HEK293 (cell line): Measurements from ENCODE around the gene LDLRAD4.
A peak's percentile ranks its signal among the peaks of the same experiment; 100 is the strongest.

Experiments
- CTCF ChIA-PET: fragments of 350-600 bp; formaldehyde crosslinking; extraction: SDS; loops from one replicate; lab custom pipeline; 2021; ENCODE audit warnings: antibody characterized with exemption; lab: Yijun Ruan, JAX
- POLR2A ChIA-PET: fragments of 300-600 bp; formaldehyde crosslinking; extraction: SDS; loops from one replicate; lab custom pipeline; 2020; ENCODE audit warnings: antibody characterized with exemption, inconsistent platforms; lab: Yijun Ruan, JAX
- H3K27ac ChIP-seq: fragments of 200-500 bp; sonication (Bioruptor generic); 2 replicates; pipeline ENCODE4 v1.5.1; 2014; ENCODE audit warnings: low read depth, low read length, control low read depth, inconsistent platforms; ENCODE audit errors: extremely low read depth
- H3K36me3 ChIP-seq, 2 experiments: fragments of 200-500 bp in 1 of 2; sonication (Bioruptor generic) in 1 of 2; 1 replicate in 1 of 2; 2 replicates in 1 of 2; pipeline ENCODE4 v1.5.1; 2014 to 2017; ENCODE audit warnings: inconsistent platforms in 2 of 2, low read length in 2 of 2; ENCODE audit not compliant: control insufficient read depth in 2 of 2, insufficient read depth in 1 of 2
- H3K4me1 ChIP-seq: fragments of 200-500 bp; sonication (Bioruptor generic); 2 replicates; pipeline ENCODE4 v1.5.1; 2014; ENCODE audit warnings: mild to moderate bottlenecking, low read length, inconsistent platforms; ENCODE audit not compliant: control insufficient read depth, insufficient read depth
- H3K4me3 ChIP-seq: 2 replicates; pipeline ENCODE4 v1.5.1; 2011; ENCODE audit warnings: low read depth, mild to moderate bottlenecking, control low read depth, low read length, moderate library complexity
- H3K9me3 ChIP-seq: fragments of 200-500 bp; sonication (Bioruptor generic); 2 replicates; pipeline ENCODE4 v1.5.1; 2014; ENCODE audit warnings: low read depth, low read length, inconsistent platforms; ENCODE audit not compliant: control insufficient read depth, insufficient read depth
- ATF2 ChIP-seq: fragments of 450-650 bp; formaldehyde crosslinking; IDR thresholded peaks from 2 replicates; pipeline ENCODE4 v1.5.1; 2016; ENCODE audit warnings: missing biosample characterization, missing genetic modification characterization, low read depth
- GLIS1 ChIP-seq: fragments of 450-650 bp; formaldehyde crosslinking; IDR thresholded peaks from 2 replicates; pipeline ENCODE4 v1.5.1; 2016; ENCODE audit warnings: missing biosample characterization, missing genetic modification characterization
- HOXA7 ChIP-seq: sonication (generic); formaldehyde crosslinking; IDR thresholded peaks from 2 replicates; pipeline ENCODE4 v1.8.1; 2022; ENCODE audit warnings: missing genetic modification reagents, borderline replicate concordance
- HOXC10 ChIP-seq: sonication (generic); formaldehyde crosslinking; IDR thresholded peaks from 2 replicates; pipeline ENCODE4 v1.8.1; 2023; ENCODE audit warnings: mild to moderate bottlenecking, missing genetic modification reagents
- HOXD13 ChIP-seq: sonication (generic); formaldehyde crosslinking; IDR thresholded peaks from 2 replicates; pipeline ENCODE4 v1.8.0; 2022; ENCODE audit warnings: missing genetic modification reagents, borderline replicate concordance
- KLF16 ChIP-seq: fragments of 450-650 bp; formaldehyde crosslinking; IDR thresholded peaks from 2 replicates; pipeline ENCODE4 v1.5.1; 2017; ENCODE audit warnings: missing biosample characterization, missing genetic modification characterization
- OSR2 ChIP-seq: fragments of 450-650 bp; formaldehyde crosslinking; IDR thresholded peaks from 2 replicates; pipeline ENCODE4 v1.5.1; 2016; ENCODE audit warnings: missing biosample characterization, missing genetic modification characterization
- PRDM1 ChIP-seq: fragments of 450-650 bp; formaldehyde crosslinking; IDR thresholded peaks from 2 replicates; pipeline ENCODE4; 2016; ENCODE audit warnings: missing biosample characterization, missing genetic modification characterization
- PRDM4 ChIP-seq: fragments of 450-650 bp; formaldehyde crosslinking; IDR thresholded peaks from 2 replicates; pipeline ENCODE4 v1.5.1; 2017; ENCODE audit warnings: missing biosample characterization, missing genetic modification characterization
- RBAK ChIP-seq: fragments of 450-650 bp; formaldehyde crosslinking; IDR thresholded peaks from 2 replicates; pipeline ENCODE4 v1.5.1; 2016; ENCODE audit warnings: missing biosample characterization, missing genetic modification characterization
- ZBTB17 ChIP-seq: fragments of 450-650 bp; formaldehyde crosslinking; IDR thresholded peaks from 2 replicates; pipeline ENCODE4 v1.5.1; 2016; ENCODE audit warnings: missing biosample characterization, missing genetic modification characterization
- ZBTB20 ChIP-seq: fragments of 450-650 bp; formaldehyde crosslinking; IDR thresholded peaks from 2 replicates; pipeline ENCODE4 v1.5.1; 2016; ENCODE audit warnings: missing biosample characterization, missing genetic modification characterization
- ZBTB26 ChIP-seq: fragments of 450-650 bp; formaldehyde crosslinking; optimal IDR thresholded peaks from 2 replicates; pipeline ENCODE3; 2016; ENCODE audit warnings: missing biosample characterization, mild to moderate bottlenecking, missing genetic modification characterization
- ZIC2 ChIP-seq: fragments of 450-650 bp; formaldehyde crosslinking; IDR thresholded peaks from 2 replicates; pipeline ENCODE4 v1.5.1; 2016; ENCODE audit warnings: missing biosample characterization, missing genetic modification characterization
- ZNF132 ChIP-seq: fragments of 450-650 bp; formaldehyde crosslinking; IDR thresholded peaks from 2 replicates; pipeline ENCODE4 v1.5.1; 2017; ENCODE audit warnings: missing biosample characterization, missing genetic modification characterization, borderline replicate concordance
- ZNF148 ChIP-seq: fragments of 450-650 bp; formaldehyde crosslinking; IDR thresholded peaks from 2 replicates; pipeline ENCODE4 v1.5.0; 2017; ENCODE audit warnings: missing biosample characterization, missing genetic modification characterization, borderline replicate concordance
- ZNF174 ChIP-seq: fragments of 450-650 bp; formaldehyde crosslinking; IDR thresholded peaks from 2 replicates; pipeline ENCODE4 v1.5.0; 2017; ENCODE audit warnings: missing biosample characterization, mild to moderate bottlenecking, missing genetic modification characterization
- ZNF184 ChIP-seq: fragments of 450-650 bp; IDR thresholded peaks from 2 replicates; pipeline ENCODE4 v1.5.1; 2018; ENCODE audit warnings: missing biosample characterization, mild to moderate bottlenecking, missing genetic modification characterization
- ZNF202 ChIP-seq: fragments of 450-650 bp; formaldehyde crosslinking; IDR thresholded peaks from 2 replicates; pipeline ENCODE4 v1.5.1; 2016; ENCODE audit warnings: missing biosample characterization, missing genetic modification characterization, borderline replicate concordance
- ZNF214 ChIP-seq: fragments of 450-650 bp; formaldehyde crosslinking; IDR thresholded peaks from 2 replicates; pipeline ENCODE4 v1.5.1; 2017; ENCODE audit warnings: missing biosample characterization, mild to moderate bottlenecking, missing genetic modification characterization, borderline replicate concordance
- ZNF23 ChIP-seq: fragments of 450-650 bp; formaldehyde crosslinking; IDR thresholded peaks from 2 replicates; pipeline ENCODE4 v1.5.1; 2016; ENCODE audit warnings: missing biosample characterization, missing genetic modification characterization, borderline replicate concordance
- ZNF335 ChIP-seq: fragments of 450-650 bp; formaldehyde crosslinking; conservative IDR thresholded peaks from 2 replicates; pipeline ENCODE4 v1.5.1; 2016; ENCODE audit warnings: missing biosample characterization, missing genetic modification characterization
- ZNF514 ChIP-seq: fragments of 450-650 bp; formaldehyde crosslinking; IDR thresholded peaks from 2 replicates; pipeline ENCODE4 v1.5.1; 2016; ENCODE audit warnings: missing biosample characterization, missing genetic modification characterization
- ZNF585B ChIP-seq: fragments of 450-650 bp; formaldehyde crosslinking; IDR thresholded peaks from 2 replicates; pipeline ENCODE4 v1.5.1; 2016; ENCODE audit warnings: missing biosample characterization, missing genetic modification characterization
- ZNF645 ChIP-seq: fragments of 450-650 bp; formaldehyde crosslinking; IDR thresholded peaks from 2 replicates; pipeline ENCODE4; 2016; ENCODE audit warnings: missing biosample characterization, missing genetic modification characterization
- ZNF776 ChIP-seq: fragments of 450-650 bp; formaldehyde crosslinking; IDR thresholded peaks from 2 replicates; pipeline ENCODE4 v1.5.0; 2017; ENCODE audit warnings: missing biosample characterization, missing genetic modification characterization, borderline replicate concordance
- ZSCAN5A ChIP-seq: fragments of 450-650 bp; formaldehyde crosslinking; IDR thresholded peaks from 2 replicates; pipeline ENCODE4 v1.5.1; 2016; ENCODE audit warnings: missing biosample characterization, missing genetic modification characterization

LDLRAD4 gene

GRCh38 chr18:13500869-13501542, 282.4 kb downstream of the LDLRAD4 start:
- ChIA-PET POLR2A (interaction anchor here (1.0 to 2.1 kb wide), 4 partner anchors 12 to 285 kb away, joined by 3 to 9 read pairs (median 4); partner anchors contain the start of gene LDLRAD4), CTCF (interaction anchor here (0.6 to 1.4 kb wide), 8 partner anchors 11 to 285 kb away, joined by 3 to 8 read pairs (median 3); no protein-coding TSS in a partner anchor)
- Histone ChIP-seq H3K36me3 (no peaks in the 10 kb centered on the region), H3K27ac (peak overlapping the region; percentile 94), H3K4me3 (no peak overlapping the region), H3K4me1 (peaks cover 29% of the 10 kb centered on the region), H3K9me3 (no peaks in the 10 kb centered on the region)
- 0 out of 2 replicates have a peak, but pooled peaks have one; percentile 67 for TF ChIP-seq HOXD13 (CRISPR knock-in tag)
- TF ChIP-seq ZIC2: peak; percentile 47
- no peak for TF ChIP-seq ZNF514 (tag by site-specific recombination)
- TF ChIP-seq ZNF214 (tag by site-specific recombination): no peak
- TF ChIP-seq ZSCAN5A (tag by site-specific recombination): no peak
- TF ChIP-seq ZBTB26: no peak
- TF ChIP-seq RBAK (tag by site-specific recombination): no peak
- TF ChIP-seq ZBTB17 (tag by site-specific recombination): peak; percentile 32; the same call in 1 of the 2 replicates
- peak; percentile 71; the same call in 1 of the 2 replicates for TF ChIP-seq ATF2 (tag by site-specific recombination)
- TF ChIP-seq PRDM4 (tag by site-specific recombination): no peak
- TF ChIP-seq KLF16 (tag by site-specific recombination): 0 out of 2 replicates have a peak, but pooled peaks have one; percentile 40
- no peak for TF ChIP-seq ZNF23 (tag by site-specific recombination)
- TF ChIP-seq GLIS1 (tag by site-specific recombination): peak; percentile 90
- no peak for TF ChIP-seq ZNF202 (tag by site-specific recombination)
- no peak for TF ChIP-seq HOXA7 (CRISPR knock-in tag)
- no peak for TF ChIP-seq ZNF585B (tag by site-specific recombination)
- TF ChIP-seq PRDM1 (tag by site-specific recombination): 0 out of 2 replicates have a peak, but pooled peaks have one; percentile 33
- TF ChIP-seq ZNF776 (tag by site-specific recombination): no peak
- no peak for TF ChIP-seq ZNF184 (tag by site-specific recombination)
- peak; percentile 60 for TF ChIP-seq OSR2
- peak; percentile 34; the same call in 1 of the 2 replicates for TF ChIP-seq ZNF335 (tag by site-specific recombination)
- TF ChIP-seq ZNF132: no peak
- peak; percentile 44; the same call in 1 of the 2 replicates for TF ChIP-seq ZBTB20
- TF ChIP-seq ZNF645 (tag by site-specific recombination): no peak
- TF ChIP-seq ZNF148 (tag by site-specific recombination): no peak
- no peak for TF ChIP-seq HOXC10 (CRISPR knock-in tag)
- TF ChIP-seq ZNF174 (tag by site-specific recombination): no peak
